GM10248 (cell line): ENCODE results near the gene GSE1.

Source experiments
- CTCF ChIA-PET: fragments of 300-600 bp; sonication (Branson Sonifier 250); formaldehyde crosslinking; extraction: SDS; loops from one replicate; lab custom pipeline; 2021; ENCODE audit warnings: antibody characterized with exemption; lab: Yijun Ruan, JAX
- POLR2A ChIA-PET: fragments of 350-650 bp; sonication (Branson Sonifier 250); formaldehyde crosslinking; extraction: SDS; loops from one replicate; lab custom pipeline; 2020; ENCODE audit warnings: antibody characterized with exemption; lab: Yijun Ruan, JAX
- DNase-seq: peaks from one replicate; pipeline ENCODE4 v3.0.0; 2012; ENCODE audit errors: extremely low spot score
- TF ChIP-seq, protein P1 (sequence below): IDR thresholded peaks from 2 replicates; pipeline ENCODE4 v1.5.1; 2012; ENCODE audit warnings: mild to moderate bottlenecking, low read depth; ENCODE audit errors: extremely low read depth, missing control alignments, control extremely low read depth

Gene GSE1

DNA sequence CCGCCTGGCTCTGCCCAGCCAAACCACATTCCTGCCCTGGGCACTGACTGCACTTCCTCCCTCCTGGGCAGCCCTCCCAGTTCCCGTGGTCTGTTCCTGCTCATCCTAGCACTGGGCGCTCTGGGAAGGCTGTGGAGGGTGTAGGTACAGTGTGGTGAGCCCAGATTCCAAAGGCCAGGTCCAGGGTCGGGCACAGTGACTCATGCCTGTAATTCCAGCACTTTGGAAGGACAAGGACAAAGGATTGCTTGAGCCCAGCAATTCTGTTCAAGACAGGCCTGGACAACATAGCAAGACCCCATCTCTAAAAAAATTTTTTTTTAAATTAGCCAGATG lies 107.1 kb downstream of the GSE1 start:
- POLR2A ChIA-PET, result no interaction called here
- TF ChIP-seq, protein P1, sequence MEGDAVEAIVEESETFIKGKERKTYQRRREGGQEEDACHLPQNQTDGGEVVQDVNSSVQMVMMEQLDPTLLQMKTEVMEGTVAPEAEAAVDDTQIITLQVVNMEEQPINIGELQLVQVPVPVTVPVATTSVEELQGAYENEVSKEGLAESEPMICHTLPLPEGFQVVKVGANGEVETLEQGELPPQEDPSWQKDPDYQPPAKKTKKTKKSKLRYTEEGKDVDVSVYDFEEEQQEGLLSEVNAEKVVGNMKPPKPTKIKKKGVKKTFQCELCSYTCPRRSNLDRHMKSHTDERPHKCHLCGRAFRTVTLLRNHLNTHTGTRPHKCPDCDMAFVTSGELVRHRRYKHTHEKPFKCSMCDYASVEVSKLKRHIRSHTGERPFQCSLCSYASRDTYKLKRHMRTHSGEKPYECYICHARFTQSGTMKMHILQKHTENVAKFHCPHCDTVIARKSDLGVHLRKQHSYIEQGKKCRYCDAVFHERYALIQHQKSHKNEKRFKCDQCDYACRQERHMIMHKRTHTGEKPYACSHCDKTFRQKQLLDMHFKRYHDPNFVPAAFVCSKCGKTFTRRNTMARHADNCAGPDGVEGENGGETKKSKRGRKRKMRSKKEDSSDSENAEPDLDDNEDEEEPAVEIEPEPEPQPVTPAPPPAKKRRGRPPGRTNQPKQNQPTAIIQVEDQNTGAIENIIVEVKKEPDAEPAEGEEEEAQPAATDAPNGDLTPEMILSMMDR, result no peak
- DNase-seq, result no peak
- CTCF ChIA-PET, result interaction anchor here (1.1 to 2.5 kb wide), 5 partner anchors 9 to 50 kb away, joined by 3 to 11 read pairs (median 9); no protein-coding TSS in a partner anchor

DNA sequence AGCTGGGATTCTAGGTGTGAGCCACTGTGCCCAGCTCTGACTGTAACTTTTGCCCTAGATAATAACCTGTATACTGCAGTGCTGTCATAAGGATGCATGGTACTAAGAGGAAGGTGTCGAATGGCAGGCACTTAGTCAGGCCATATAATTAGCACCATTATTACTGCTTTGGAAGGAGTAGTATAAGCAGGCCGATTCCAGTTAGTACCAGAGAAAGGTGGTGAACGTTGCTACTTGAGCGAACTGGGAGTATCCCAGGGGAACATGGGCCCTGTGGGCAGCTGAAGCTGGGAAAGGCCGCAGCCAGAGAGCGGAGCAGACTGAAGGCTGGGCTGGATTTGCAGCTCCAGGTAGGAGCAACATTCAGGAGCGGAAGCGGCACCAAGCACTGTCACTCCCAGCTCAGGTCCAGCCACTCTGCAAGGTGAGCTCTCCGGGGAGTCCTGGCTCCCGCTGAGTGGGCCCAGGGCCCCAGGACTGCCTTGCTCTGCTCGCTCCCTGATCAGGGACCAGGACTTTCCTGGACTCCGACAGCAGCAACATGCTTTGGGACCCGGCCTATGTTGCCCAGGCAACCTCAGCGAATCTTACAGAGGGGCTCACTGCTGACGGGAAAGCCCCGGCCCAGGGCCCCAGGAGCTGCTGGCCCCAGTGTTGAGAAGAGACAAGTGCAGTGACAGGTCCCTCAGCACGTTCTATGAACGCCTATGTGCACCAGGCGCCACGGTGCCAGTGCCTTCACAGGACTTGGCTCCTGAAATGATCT lies 109.2 kb downstream of the GSE1 start:
- ChIA-PET POLR2A (no interaction called here), CTCF (interaction anchor here (2.5 kb wide), 2 partner anchors 14 to 47 kb away, joined by 7 to 12 read pairs; no protein-coding TSS in a partner anchor)
- TF ChIP-seq, protein P1, result no peak
- DNase-seq, result no peak

- TF ChIP-seq, protein P1, result no peak
- POLR2A ChIA-PET, result interaction anchor here (0.5 kb wide), 1 partner anchor 142 kb away, joined by 3 read pairs; no protein-coding TSS in a partner anchor
- CTCF ChIA-PET, result interaction anchor here (0.9 to 1.4 kb wide), 3 partner anchors 13 to 108 kb away, joined by 3 to 8 read pairs (median 4); no protein-coding TSS in a partner anchor
- no peak for DNase-seq
Observed at GRCh38 chr16:85724126-85724879, 111.2 kb downstream of the GSE1 start.

DNA sequence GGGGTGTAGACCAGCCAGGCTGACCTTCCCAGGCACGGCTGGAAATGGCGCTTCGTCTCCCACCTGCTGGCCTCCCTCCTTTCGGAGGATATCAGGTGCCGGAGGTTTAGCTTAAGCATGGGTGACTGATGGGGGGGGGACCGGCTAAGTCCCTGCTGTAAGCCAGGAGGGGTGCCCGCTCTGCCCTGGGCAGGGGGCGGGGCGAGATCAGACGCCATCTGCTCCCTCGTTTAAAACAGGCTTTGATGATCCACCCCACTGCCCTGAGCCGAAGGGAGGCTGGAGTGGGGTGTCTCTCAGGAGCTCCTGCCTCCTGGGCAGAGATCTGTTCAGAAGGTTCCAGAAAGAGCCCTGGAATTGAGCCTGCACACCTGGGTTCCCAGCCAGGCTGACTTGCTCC lies 111.8 kb downstream of the GSE1 start:
- TF ChIP-seq, protein P1, result no peak
- DNase-seq, result no peak
- ChIA-PET POLR2A (interaction anchor here (0.5 kb wide), 1 partner anchor 143 kb away, joined by 3 read pairs; no protein-coding TSS in a partner anchor), CTCF (interaction anchor here (0.9 to 1.4 kb wide), 3 partner anchors 12 to 109 kb away, joined by 3 to 8 read pairs (median 4); no protein-coding TSS in a partner anchor)
